Measurements from ENCODE around the gene SAMHD1.

SAMHD1 gene

DNA sequence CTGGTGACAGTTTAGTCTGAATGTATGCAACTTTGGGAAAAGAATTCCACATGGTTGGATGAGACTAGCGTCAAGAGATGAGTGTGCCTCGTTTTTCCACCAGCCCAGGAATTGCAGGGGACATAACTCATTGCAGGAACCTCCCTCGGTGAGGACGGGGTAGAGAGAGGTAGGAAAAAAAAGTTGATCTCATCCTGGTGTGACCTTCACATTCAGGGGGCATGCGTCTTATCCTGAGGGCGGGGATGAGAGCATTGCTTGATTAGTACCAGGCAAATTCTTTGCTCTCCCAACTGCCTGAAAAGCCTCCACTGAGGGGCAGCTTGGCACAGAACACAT is 63.8 kb downstream of the SAMHD1 start:
- TF ChIP-seq CTCF (IDR thresholded peaks at IDR 0.05), result no peak
- no peak for DNase-seq
- H3K9me3 ChIP-seq, result no peaks in the 10 kb centered on the region
- no peaks in the 10 kb centered on the region for H3K27me3 ChIP-seq
- no peak overlapping the region for H3K4me3 ChIP-seq
- no peak overlapping the region for H3K27ac ChIP-seq
- intact Hi-C loops (cut with DNase I; ENCODE audit: low total_unique reads), result loop anchor here (2.0 kb wide), 1 partner anchor 21 kb away; no protein-coding TSS in a partner anchor
- H3K36me3 ChIP-seq, result peaks cover 28 to 33% (median 28%) of the 10 kb centered on the region in 3 donors
- peaks cover 0 to 10% (median 7%) of the 10 kb centered on the region in 4 donors for H3K4me1 ChIP-seq

GRCh38 chr20:36886859-36887751 is 64.4 kb downstream of the SAMHD1 start:
- DNase-seq, result peak; percentile 80 to 91
- Histone ChIP-seq H3K9me3 (no peaks in the 10 kb centered on the region), H3K27me3 (no peaks in the 10 kb centered on the region), H3K36me3 (peaks cover 22 to 27% (median 22%) of the 10 kb centered on the region in 3 donors), H3K4me1 (peaks cover 0 to 10% (median 7%) of the 10 kb centered on the region in 4 donors), H3K4me3 (no peak overlapping the region), H3K27ac (no peak overlapping the region)
- TF ChIP-seq CTCF (IDR thresholded peaks at IDR 0.05), result peak; percentile 91 to 95
- intact Hi-C loops (cut with DNase I; ENCODE audit: low total_unique reads), result loop anchor here (2.0 kb wide), 1 partner anchor 20 kb away; no protein-coding TSS in a partner anchor

GRCh38 chr20:36885356-36885755 is 66.2 kb downstream of the SAMHD1 start:
- no peaks in the 10 kb centered on the region for H3K9me3 ChIP-seq
- TF ChIP-seq CTCF (IDR thresholded peaks at IDR 0.05), result no peak
- intact Hi-C loops (cut with DNase I; ENCODE audit: low total_unique reads), result no loop called here
- no peak for DNase-seq
- H3K27me3 ChIP-seq, result no peaks in the 10 kb centered on the region
- H3K36me3 ChIP-seq, result peaks cover 5 to 9% (median 6%) of the 10 kb centered on the region in 3 donors
- H3K27ac ChIP-seq, result no peak overlapping the region
- H3K4me1 ChIP-seq, result peaks cover 0 to 10% (median 7%) of the 10 kb centered on the region in 4 donors
- no peak overlapping the region for H3K4me3 ChIP-seq

DNA sequence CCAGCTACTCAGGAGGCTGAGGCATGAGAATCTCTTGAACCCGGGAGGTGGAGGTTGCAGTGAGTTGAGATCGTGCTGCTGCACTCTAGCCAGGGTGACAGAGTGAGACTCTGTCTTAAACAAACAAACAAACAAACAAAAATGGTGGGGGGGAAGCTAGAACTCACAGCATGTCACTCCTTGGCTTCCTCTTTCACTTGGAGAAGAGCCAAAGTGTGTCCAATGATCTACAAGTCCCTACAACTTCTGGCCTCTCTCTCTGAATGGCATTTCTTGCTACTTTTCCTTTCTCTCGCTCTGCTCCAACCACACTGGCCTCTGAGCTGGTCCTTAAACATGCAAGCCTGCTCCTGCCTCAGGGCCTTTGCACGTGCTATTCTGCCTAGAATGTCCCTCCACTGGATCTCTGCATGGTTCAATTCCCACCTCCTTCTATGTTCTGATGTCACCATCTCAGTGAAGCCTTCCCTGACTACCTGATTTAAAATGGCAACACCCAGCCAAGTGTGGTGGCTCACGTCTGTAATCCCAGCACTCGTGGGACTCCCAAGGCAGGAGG is 67.5 kb downstream of the SAMHD1 start:
- Histone ChIP-seq H3K36me3 (peaks cover 0 to 1% (median 0%) of the 10 kb centered on the region in 3 donors), H3K4me1 (peaks cover 0 to 10% (median 7%) of the 10 kb centered on the region in 4 donors), H3K9me3 (no peaks in the 10 kb centered on the region), H3K4me3 (no peak overlapping the region), H3K27me3 (no peaks in the 10 kb centered on the region), H3K27ac (no peak overlapping the region)
- intact Hi-C loops (cut with DNase I; ENCODE audit: low total_unique reads), result no loop called here
- no peak for DNase-seq
- TF ChIP-seq CTCF (IDR thresholded peaks at IDR 0.05), result no peak

- Histone ChIP-seq H3K4me3 (no peak overlapping the region), H3K36me3 (no peaks in the 10 kb centered on the region), H3K9me3 (no peaks in the 10 kb centered on the region), H3K27me3 (no peaks in the 10 kb centered on the region), H3K27ac (no peak overlapping the region), H3K4me1 (peaks cover 0 to 3% (median 2%) of the 10 kb centered on the region in 4 donors)
- DNase-seq, result no peak
- no peak for TF ChIP-seq CTCF (IDR thresholded peaks at IDR 0.05)
- intact Hi-C loops (cut with DNase I; ENCODE audit: low total_unique reads), result no loop called here
Observed at GRCh38 chr20:36881888-36882287, 69.6 kb downstream of the SAMHD1 start.

Data from tibial artery (tissue), 4 donors.